HG02973 (cell line): Measurements from ENCODE around the gene MYH9.

Source experiments
- ATAC-seq: cut with Tn5 transposase; IDR thresholded peaks from one replicate; pipeline ENCODE4 v1.9.1; 2021; ENCODE audit warnings: moderate library complexity; ENCODE audit not compliant: unreplicated experiment

Gene MYH9

DNA sequence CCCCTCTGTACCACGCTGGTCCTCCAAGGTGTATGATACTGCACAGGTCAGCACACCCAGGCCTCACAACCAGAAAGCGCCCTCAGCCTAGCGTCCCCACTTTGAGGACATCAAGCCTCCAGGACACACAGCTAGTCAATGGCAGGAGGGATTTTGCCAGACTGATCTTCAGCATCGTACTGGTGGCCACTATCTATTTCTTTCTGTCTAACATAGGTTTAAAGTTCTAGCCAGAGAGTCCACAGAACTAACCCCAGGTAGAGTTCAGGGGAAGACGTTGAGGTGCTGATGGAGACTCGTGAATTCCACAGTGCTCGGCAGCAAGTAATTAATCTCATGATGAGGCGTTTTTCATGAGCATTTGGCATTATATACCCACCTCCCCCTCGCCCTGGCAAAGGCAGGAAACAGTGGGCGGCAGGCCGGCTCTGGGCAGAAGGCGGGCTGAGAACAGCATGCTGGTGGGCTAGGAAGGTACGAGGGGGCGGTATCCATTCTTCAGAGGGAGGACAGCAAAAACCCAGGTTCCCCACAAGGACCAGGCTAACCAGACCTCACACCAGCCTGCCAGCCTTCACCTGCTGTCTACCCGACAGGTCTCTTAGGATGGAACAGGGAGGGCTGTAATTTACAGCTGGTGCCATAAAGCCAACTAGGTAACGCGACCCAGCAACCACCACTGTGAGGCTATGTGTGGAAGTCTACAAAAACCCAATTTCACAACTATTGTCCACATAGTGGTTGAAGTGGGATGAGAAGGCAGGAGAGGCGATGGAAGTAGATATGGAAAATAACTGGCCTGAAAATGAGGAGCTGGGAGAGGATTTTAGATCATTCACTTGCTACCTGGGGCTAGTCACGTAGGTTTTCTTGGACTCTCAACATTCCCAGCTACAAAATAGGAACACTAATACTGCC lies 18.5 kb downstream of the MYH9 start:
- ATAC-seq = no peak

DNA sequence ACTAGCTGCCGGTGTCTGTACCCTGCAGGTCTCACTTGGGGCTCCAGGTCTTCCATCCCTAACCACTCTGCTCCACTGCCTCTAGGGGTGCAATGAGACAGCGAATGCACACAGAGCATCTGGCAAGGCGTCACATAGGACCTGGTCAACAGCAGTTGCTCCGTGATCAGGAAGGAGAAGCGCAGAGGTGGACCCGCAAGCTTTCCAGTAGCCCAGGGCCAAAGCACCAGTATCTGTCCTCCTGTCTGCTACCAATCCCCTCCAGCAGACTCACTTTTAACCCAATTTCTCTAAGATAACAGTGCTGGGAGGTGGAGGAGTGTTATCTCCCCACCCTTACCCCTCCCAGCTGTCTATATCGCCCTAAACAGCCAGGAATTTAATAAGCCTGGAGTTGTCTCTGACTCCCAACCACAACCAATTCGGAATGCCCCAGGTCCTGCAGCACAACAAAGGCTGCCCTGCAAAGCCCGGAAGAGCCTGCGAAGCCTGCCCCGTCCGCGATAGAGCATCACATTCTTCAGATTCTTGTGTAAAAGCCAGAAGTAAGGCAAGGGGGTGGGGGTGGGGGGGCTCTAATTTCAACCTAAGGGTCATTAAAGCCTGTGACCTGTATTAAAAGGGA lies 19.3 kb downstream of the MYH9 start:
- ATAC-seq = no peak

DNA sequence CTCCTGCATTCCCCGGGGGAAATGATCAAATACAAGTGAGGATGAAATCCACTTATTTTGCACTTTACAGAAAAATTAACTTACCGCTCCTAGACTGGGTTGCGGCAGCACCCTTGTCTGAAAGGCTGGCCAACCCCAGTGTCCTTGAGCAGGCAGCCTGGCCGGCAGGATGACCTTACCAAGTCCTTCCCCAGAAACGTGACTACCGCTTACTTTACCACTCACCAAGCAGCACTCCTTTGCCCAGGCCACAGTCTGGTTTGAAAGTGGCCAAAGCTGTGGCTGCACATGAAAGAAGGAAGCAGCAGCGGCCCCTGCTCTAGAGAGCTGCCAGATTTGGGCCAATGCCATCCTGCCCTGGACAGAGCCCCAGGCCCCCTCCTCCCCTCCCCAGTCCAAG lies 20.3 kb downstream of the MYH9 start:
- no peak for ATAC-seq

DNA sequence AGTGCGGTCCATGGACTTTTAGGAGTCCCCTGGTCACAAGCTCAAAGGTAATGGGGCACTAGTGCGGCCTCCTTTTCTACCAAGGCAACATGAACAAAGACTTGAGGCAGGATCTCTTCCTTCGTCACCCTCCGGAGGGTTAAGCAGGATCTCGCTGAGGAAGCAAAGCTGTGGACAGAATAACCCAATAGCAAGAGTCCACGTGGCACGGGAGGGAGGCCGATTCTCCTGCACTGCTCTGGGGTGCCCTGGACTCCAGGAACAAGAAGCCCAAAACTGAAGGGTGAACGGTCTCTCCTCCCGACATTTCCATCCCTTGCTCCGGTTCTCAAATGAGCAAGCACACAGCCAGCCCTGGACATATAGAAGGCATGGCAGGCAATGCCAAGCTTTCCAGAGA lies 20.7 kb downstream of the MYH9 start:
- no peak for ATAC-seq

DNA sequence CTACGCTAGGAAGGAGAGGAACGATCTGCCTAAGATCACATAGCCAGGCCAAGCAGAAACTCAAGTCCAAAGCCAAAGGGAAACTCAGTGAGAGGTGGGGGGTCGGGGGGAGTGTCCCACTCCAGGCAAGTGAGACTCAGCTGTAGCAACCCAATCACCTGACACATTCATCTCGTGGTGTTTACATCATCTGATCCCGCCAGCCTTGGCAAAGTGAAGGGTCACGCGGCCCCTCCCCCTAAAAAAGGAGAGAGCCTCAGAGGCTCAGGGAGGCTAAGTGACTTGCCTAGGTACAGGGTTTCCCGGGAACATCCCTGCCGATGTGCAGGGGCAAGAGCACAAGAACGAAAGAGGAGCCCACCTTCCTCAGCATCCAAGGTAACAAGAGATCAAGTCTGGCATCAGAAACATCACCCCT lies 21.5 kb downstream of the MYH9 start:
- no peak for ATAC-seq

DNA sequence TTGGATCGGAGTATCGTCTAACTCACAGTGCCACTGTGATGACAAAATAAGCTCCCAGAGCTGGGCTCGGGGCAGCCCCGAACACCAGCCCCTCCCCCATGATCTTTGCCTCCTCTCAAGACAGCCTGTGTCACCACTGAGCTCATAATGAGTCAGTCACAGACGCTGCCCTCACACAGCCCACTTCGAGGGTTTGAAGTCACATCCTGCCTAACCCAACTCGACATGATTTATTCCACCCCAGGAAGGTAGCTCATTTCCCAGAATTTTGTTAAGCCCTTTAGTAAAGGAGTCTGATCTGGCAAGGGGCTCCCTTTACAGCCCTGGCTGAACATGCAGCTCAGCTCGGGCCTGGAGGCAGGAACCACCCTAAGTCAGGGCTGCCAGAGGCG lies 22.8 kb downstream of the MYH9 start:
- ATAC-seq = no peak

DNA sequence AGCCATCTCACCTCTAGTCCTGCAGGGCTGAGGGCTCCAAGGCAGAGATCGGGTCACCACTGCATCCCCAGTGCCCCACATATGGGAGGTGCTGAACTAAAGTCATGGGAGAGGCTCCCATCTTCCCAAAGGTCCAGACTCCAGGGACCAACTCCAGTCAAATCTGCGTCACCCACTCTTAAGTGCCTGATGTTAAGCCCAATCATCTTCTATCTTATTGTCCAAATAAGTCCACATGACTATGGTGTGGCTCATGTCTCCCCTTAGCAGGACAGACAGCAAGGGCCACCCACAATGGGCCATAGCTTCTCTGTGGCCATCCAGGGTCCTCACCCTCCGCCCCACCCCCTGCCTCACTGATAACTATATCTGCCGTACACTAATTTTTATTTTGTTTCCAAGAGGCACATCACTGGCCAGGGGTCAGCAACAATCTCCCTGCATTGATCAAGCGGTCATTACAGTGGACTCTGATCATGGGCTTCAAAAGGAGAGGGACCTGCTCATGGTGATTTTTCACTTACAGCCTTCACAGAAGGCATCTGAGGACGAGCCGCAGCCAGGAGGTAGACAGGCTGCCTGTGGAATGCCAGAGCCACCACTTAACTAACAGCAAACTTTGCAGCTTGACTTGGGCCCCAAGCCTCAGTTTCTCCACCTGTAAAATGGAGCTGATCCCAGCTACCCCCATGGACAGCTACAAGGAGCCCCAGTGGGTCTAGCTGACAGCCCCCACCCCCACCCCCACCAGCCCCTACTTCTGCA lies 23.3 kb downstream of the MYH9 start:
- no peak for ATAC-seq

DNA sequence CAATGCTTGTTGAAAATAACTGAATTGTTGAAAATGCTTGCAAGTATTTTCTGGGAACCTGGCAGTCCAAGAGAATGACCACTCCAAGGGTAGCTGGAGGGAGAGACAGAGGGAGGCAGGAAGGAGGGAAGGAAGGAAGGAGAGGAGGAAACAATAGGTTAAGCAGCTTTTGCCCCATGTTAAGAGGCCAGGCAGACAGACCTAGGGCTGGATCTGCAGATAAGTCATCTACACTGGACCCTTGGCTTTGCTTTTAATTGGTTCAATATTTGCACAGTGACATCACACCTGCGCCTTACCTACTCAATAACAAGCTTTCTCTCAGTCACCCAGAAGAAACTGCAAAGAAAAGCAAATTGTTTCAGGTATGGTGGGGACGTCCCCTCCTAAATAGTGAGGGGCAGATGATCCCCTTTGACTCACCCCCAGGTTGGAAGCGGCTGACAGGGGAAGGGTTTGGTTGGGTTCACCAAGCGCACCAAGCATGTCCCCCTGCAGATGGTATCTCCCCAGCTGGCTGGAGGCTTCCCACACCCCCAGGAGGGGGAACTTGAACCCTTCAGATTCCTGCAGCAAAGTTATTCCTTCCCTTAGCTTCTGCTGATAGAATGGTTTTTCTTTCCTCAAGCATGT lies 24.3 kb downstream of the MYH9 start:
- no peak for ATAC-seq

DNA sequence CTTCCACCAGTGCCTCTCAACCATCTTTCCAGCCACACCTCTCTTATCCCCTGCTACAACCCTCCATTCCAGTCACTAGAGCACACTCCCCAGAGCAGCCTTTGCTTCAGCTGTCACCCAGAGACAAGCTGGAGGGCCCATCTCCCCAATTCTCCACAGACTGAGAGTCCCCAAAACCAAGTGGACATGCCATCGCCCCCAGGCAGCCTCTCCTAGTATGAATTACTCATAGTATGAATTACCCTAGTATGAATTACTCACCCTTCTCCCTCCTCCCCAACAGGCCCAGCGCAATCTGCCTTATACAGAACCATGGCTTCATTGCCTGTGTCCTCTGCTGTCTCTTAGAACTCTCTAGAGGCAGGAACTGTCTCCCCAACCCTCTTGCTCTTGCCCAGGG lies 24.8 kb downstream of the MYH9 start:
- ATAC-seq = no peak

DNA sequence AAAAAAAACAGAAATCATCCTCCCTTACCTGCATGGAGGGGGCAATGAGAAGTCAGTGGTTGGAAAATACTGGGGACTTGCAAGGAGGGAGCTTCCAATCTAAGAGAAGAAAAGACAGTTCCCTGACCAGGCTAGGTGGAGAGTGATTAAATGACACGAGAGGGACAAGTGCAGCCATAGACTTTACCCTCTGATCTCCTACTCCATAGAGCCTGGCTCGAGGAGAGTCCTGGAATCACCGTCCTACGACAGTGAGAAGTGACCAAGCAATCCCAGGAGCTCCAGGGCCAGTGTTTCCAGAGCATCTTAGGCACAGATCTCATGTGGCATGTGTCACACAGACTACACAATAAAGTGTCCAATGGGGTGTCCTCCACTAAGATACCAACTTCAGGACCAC lies 25.7 kb downstream of the MYH9 start:
- ATAC-seq = no peak

DNA sequence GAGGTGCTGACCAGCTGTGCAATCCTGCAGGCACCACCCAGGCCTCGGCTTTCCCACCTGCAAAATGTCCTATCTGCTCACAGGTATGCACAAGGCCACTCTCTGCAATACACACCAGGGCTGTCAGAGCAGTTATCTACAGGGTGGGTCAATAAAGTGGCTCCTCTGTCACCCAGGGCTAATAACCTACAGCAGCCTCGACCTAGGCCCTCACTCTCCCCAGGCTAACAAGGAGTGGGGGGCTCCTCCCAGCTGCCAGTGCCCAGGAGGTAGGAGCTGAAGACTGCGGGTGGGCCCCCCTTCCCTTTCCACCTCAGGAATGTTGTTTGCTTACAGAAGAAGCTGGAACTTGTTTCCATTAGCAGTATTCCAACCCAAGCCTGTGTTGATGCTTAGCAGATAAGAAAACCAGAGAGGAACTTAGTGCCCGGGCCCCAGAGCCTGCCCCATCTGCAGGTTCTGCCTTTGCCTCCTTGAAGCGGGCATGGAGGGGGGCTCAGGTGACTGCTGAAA lies 26.8 kb downstream of the MYH9 start:
- ATAC-seq = no peak

DNA sequence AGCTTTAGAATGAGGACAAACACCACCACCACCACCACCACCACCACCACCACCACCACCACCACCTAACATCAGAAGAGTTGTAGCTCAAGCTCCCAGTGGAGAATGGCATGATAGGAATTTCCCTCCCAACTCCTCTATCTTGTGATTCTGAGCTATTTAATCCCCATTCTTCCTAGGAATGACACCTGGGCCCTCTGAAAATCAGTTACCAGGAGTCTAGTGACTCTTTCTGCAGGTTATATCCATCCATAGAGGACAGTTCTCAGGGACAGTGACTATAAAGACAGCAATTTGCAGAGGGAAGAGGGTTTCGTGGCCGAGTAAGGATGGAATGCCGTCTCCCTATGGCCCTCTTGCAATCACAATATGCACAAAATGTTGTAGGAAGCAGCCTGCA lies 27.8 kb downstream of the MYH9 start:
- ATAC-seq = no peak

DNA sequence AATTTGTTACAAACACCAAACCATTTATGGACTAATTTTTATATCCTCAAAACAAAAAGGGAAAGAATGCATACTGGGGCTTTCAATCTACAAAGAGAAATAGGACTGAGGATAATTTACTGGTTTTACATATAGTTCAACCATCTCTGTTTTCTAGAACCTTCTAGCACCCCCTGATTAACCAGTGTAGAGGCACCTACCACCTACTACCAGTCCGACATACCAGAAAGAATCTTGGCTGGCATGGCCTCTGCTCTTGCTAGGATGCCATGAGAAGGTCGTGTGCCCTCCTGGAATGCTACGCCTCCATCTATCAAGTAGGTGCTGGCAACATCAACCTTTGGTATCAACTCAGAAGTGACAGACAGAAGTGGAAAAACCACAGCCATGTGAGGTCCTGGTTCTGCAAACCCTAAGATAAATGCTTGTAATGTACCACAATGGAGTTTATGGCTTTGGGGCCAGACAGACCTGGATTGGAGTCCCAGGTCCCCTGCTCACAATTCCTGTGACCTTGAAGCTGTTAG lies 28.2 kb downstream of the MYH9 start:
- no peak for ATAC-seq

DNA sequence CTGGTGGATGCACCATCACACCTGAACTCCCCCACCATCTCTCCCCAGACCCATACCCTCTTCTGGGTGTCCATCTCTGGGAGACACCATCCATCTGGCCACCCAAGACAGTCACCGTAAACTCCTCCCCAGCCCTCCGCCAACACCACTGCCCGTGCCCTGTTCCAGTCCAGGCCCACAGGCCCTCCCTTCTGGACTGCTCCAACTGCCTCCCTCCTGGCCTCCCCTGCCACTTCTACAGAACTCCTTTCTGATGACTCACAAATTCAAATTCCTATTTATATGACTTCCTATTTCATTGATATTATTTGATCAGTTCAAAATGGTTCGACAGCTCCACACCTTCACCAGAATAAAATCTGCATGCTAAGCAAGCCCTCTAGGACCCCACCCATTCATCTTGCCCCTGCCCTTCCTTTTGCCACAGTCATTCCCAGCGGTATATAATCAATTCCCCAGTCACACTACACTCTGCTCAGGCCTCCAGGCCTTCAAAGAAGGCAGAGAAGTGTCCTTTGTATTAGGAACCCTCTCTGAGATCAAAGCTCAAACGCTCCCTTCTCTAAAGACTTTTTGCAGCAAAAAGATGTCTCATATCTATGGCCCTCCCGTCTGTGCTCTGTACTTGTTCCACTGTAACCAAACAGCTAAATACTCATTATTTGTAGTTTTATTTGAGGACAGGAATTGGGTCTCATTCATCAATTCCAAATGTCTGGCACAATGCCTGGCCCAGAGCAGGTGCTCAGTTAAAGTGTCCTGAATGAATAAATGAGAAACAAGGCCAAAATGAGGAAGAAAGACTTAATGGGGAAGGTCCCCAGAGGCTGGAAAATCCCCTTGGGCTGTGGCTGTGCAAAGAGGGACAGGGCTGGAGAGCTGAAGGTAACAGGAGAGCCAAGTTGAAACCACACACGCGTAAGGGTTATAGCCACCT lies 29.0 kb downstream of the MYH9 start:
- no peak for ATAC-seq

DNA sequence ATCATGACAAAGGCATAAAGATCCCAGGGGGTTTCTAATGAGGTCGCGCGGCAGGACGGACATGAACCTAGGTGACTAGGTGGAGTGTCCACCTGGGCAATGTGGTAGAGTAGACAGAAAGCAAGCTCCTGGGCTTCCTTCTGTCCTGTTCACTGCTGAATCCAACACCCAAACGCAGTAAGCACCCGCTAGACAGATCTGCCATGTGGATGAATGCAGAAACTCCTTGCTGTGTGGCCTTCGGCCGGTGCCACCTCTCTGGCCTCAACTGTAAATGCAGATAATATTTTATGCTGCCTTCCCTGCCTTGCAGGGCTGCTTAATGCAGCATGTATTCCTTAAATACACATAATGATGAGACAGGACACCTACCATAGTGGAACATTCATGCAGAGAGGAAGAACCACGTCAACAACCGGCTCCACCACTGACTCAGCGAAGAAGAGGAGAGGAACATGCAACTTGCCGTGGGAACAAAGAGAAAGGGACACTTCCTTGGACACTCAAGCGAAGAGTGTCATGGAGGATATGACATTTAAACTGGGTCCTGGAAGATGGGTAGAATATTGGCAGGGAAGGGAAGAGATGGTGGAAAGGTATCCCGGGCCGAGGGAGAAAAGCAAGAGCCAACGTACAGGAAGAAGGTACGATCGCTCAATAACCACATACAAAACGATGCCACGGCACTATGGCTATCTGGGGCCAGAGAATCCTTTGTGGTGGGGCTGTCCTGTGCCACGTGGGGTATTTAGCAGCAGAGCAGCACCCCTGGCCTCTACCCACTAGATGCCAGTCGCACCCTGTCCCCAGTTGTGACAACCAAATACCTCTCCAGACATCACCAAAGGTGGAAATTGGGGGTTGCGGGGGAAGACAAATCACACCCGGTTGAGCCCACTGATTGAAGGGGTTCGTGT lies 30.8 kb downstream of the MYH9 start:
- no peak for ATAC-seq

DNA sequence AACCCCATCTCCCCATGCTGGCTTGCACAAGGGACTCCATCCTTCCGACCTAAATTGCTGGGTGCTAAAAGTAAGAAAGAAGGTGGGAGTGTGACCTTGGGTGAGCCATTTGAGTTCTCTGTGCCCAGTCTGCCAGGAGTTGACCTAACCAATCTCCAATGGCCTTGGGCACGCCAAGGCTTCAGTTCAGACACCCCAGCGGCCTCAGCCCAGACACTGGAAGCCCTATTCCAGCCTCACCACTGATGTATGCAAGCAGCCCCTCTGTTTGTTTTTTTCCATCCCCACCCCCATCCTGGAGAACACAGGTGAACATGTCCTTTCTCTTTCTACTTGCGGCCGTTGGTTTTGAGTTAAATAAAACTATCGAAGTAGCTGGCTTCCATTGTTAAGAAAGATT lies 31.9 kb downstream of the MYH9 start:
- ATAC-seq = no peak

DNA sequence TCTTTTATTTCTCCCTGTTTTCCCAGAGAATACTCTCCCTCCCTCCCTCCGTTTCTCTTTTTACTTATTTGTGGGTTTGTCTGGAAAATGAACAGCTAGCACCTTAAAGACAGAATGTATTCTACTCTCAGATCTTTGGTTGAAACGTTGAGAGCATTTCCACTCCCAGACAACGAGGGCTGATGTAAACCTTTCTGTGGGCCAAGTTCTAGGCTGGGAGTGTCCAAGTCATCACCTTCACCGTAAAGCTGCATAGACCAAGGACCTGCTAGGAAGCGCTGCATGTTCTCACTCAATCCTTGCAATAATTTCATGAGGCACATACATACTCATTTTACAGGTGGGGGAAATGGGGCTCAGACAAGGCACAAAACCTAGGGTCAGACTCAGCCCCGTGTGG lies 32.4 kb downstream of the MYH9 start:
- ATAC-seq = no peak

DNA sequence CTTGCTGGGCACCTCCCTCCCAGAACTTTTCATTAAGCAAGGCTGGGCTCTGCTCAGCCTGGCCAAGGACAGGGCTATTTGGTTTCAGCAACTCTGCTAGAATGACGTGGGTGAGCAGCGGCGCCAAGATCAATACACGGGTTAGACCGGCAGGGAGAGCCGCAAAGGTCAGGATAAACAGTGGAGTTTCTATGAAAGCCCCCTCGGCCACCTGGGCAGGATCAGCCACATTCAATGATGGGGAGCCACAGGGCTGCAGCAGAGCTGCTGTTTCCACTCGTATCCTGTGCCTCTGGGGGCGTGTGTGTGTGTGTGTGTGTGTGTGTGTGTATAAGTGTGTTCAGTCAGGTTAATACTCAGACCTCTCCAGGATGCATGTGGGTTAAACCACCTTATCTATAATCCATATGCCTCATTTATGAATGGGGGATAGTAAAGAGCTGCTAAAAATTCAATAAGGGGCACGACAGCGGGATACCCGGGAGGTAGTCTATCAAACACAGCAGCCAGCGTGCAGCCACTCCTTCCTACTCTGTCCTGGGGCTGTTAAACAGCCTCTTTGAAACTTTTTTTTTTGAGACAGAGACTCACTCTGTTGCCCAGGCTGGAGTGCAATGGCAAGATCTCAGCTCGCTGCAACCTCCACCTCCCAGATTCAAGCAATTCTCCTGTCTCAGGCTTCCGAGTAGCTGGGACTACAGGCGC lies 34.8 kb downstream of the MYH9 start:
- ATAC-seq = no peak
